ENCODE results near the gene PEBP1. TPM values are rescaled to one million over a fixed set of nuclear protein-coding genes. Genes with fewer than 3 reads are reported as not detected.

The PEBP1 gene
- polyA plus RNA-seq, 1 experiment: 149 TPM

- H3K27ac ChIP-seq (ENCODE audit: low read depth, low read length): no peak overlapping the region
These were observed 57.6 kb downstream of the PEBP1 start for GRCh38 chr12:118193477-118193876.

GRCh38 chr12:118193958-118194357 is 58.0 kb downstream of the PEBP1 start:
- no peaks in the 10 kb centered on the region for H3K9me3 ChIP-seq (ENCODE audit: control insufficient read depth, insufficient read depth, low read length)
- TF ChIP-seq CTCF (IDR thresholded peaks at IDR 0.05; ENCODE audit: low read depth, low read length): no peak
- POLR2A ChIA-PET: no interaction called here
- H3K27me3 ChIP-seq (ENCODE audit: control insufficient read depth, insufficient read depth, low read length): no peaks in the 10 kb centered on the region
- DNase-seq (ENCODE audit: low read depth, low spot score): no peak
- no peak overlapping the region for H3K4me3 ChIP-seq (ENCODE audit: low read depth, low read length)
- H3K27ac ChIP-seq (ENCODE audit: low read depth, low read length): no peak overlapping the region
- CTCF ChIA-PET: interaction anchor here (1.0 to 6.4 kb wide), 2 partner anchors 12 to 183 kb away, joined by 7 to 67 read pairs; partner anchors contain the start of gene SUDS3

More at GRCh38 chr12:118193477-118193876, 57.6 kb downstream of the PEBP1 start:
- ChIA-PET POLR2A (no interaction called here), CTCF (interaction anchor here (6.4 kb wide), 1 partner anchor 183 kb away, joined by 67 read pairs; the partner anchor contains the start of gene SUDS3)
- Histone ChIP-seq H3K4me3 (ENCODE audit: low read depth, low read length) (no peak overlapping the region), H3K9me3 (ENCODE audit: control insufficient read depth, insufficient read depth, low read length) (no peaks in the 10 kb centered on the region), H3K27me3 (ENCODE audit: control insufficient read depth, insufficient read depth, low read length) (no peaks in the 10 kb centered on the region)
- TF ChIP-seq CTCF (IDR thresholded peaks at IDR 0.05; ENCODE audit: low read depth, low read length): no peak
- DNase-seq (ENCODE audit: low read depth, low spot score): no peak

Other genes with a start within 250 kb of the PEBP1 start
- gene KSR2, start 167.1 kb upstream of the PEBP1 start, polyA plus RNA-seq (2011; rRNA removed): not detected in 2 replicates
- 9.6 and 10.4 TPM in 2 replicates for gene RFC5, start 119.4 kb upstream of the PEBP1 start, polyA plus RNA-seq (2011; rRNA removed)
- gene WSB2, start 74.9 kb upstream of the PEBP1 start, polyA plus RNA-seq (2011; rRNA removed): 111 and 126 TPM in 2 replicates
- 9.7 and 10.5 TPM in 2 replicates for gene VSIG10, start 32.1 kb upstream of the PEBP1 start, polyA plus RNA-seq (2011; rRNA removed)
- 48.8 and 56.4 TPM in 2 replicates for gene TAOK3, start 236.8 kb downstream of the PEBP1 start, polyA plus RNA-seq (2011; rRNA removed)
- 24.1 and 28.9 TPM in 2 replicates for gene SUDS3, start 240.4 kb downstream of the PEBP1 start, polyA plus RNA-seq (2011; rRNA removed)